CD14-positive monocyte (primary cell): Measurements from ENCODE around the gene INPP4B. TPM values are rescaled to one million over a fixed set of nuclear protein-coding genes. Genes with fewer than 3 reads are reported as not detected.

Experiments
- DNase-seq, 3 donors: peaks; one replicate each; pipeline ENCODE4 v3.0.0-alpha.2; 2011 to 2022
- H2AFZ ChIP-seq: 2 replicates; pipeline ENCODE4 v1.6.0; 2012; ENCODE audit warnings: mild to moderate bottlenecking, low read depth, low read length, inconsistent platforms; ENCODE audit not compliant: insufficient read depth, poor library complexity, severe bottlenecking
- H3K27ac ChIP-seq, 2 donors: 1 replicate in 1 of 2; 2 replicates in 1 of 2; pipeline ENCODE4 v1.5.1; 2012 to 2013; ENCODE audit warnings: low read length in 2 of 2, control low read depth in 1 of 2, inconsistent platforms in 1 of 2, low read depth in 1 of 2, mild to moderate bottlenecking in 1 of 2
- H3K27me3 ChIP-seq, 2 donors: one replicate each; pipeline versions ENCODE4 v1.6.0 to v1.6.1; 2011 to 2013; ENCODE audit warnings: low read length in 2 of 2; ENCODE audit not compliant: control insufficient read depth in 2 of 2, insufficient read depth in 2 of 2
- H3K36me3 ChIP-seq, 2 donors: replicated peaks in 1 of 2; 1 replicate in 1 of 2; 2 replicates in 1 of 2; pipeline versions ENCODE4 v1.5.1 to v1.6.1; 2012 to 2013; ENCODE audit warnings: low read length in 2 of 2, control low read depth in 1 of 2, inconsistent platforms in 1 of 2, mild to moderate bottlenecking in 1 of 2; ENCODE audit not compliant: insufficient read depth in 2 of 2, control insufficient read depth in 1 of 2
- H3K4me1 ChIP-seq, 2 donors: 1 replicate in 1 of 2; 2 replicates in 1 of 2; pipeline versions ENCODE4 v1.5.1 to v1.6.1; 2012 to 2013; ENCODE audit warnings: low read length in 2 of 2, control low read depth in 1 of 2, inconsistent platforms in 1 of 2, mild to moderate bottlenecking in 1 of 2, moderate library complexity in 1 of 2; ENCODE audit not compliant: insufficient read depth in 2 of 2, control insufficient read depth in 1 of 2
- H3K4me2 ChIP-seq: replicated peaks from 2 replicates; pipeline ENCODE3; 2012; ENCODE audit warnings: low read length, moderate library complexity, mild to moderate bottlenecking; ENCODE audit not compliant: poor library complexity, severe bottlenecking; ENCODE audit errors: extremely low read depth
- H3K4me3 ChIP-seq, 3 experiments: fragments of 200-600 bp in 1 of 3; sonication (generic) in 1 of 3; replicated peaks in 1 of 3; 1 replicate in 2 of 3; 2 replicates in 1 of 3; pipeline ENCODE4 v1.5.1; 2011 to 2013; ENCODE audit warnings: low read length in 3 of 3, mild to moderate bottlenecking in 3 of 3, control low read depth in 2 of 3, low read depth in 2 of 3, inconsistent platforms in 1 of 3, moderate library complexity in 1 of 3
- H3K79me2 ChIP-seq: 2 replicates; pipeline ENCODE4 v1.6.0; 2012; ENCODE audit warnings: mild to moderate bottlenecking, control low read depth, inconsistent platforms, low read length, moderate library complexity; ENCODE audit not compliant: insufficient read depth
- H3K9ac ChIP-seq: 2 replicates; pipeline ENCODE4 v1.6.0; 2017; ENCODE audit warnings: low read length, mild to moderate bottlenecking; ENCODE audit not compliant: insufficient read depth, poor library complexity, severe bottlenecking
- H3K9me3 ChIP-seq, 2 donors: replicated peaks in 1 of 2; 1 replicate in 1 of 2; 2 replicates in 1 of 2; pipeline versions ENCODE4 v1.5.1 to v1.6.1; 2012 to 2013; ENCODE audit warnings: low read length in 2 of 2, control low read depth in 1 of 2; ENCODE audit not compliant: control insufficient read depth in 1 of 2, insufficient read depth in 1 of 2
- H4K20me1 ChIP-seq: 2 replicates; pipeline ENCODE4 v1.6.0; 2012; ENCODE audit warnings: mild to moderate bottlenecking, low read length, control low read depth, moderate library complexity; ENCODE audit not compliant: insufficient read depth
- H3K27ac Mint-ChIP-seq, 7 donors: one replicate each; pipeline ENCODE4 v1.8.0; 2020; ENCODE audit warnings: mild to moderate bottlenecking in 7 of 7, mixed read lengths in 7 of 7, moderate library complexity in 6 of 7, inconsistent platforms in 2 of 7
- H3K27me3 Mint-ChIP-seq, 3 donors: one replicate each; pipeline ENCODE4 v1.8.0; 2021 to 2022; ENCODE audit warnings: low read depth in 3 of 3, mild to moderate bottlenecking in 3 of 3, mixed read lengths in 3 of 3, moderate library complexity in 3 of 3, inconsistent platforms in 1 of 3
- H3K36me3 Mint-ChIP-seq, 2 donors: one replicate each; pipeline ENCODE4 v1.8.0; 2020; ENCODE audit warnings: mixed read lengths in 2 of 2, inconsistent platforms in 1 of 2, mild to moderate bottlenecking in 1 of 2
- H3K4me1 Mint-ChIP-seq: one replicate; pipeline ENCODE4 v1.8.0; 2020; ENCODE audit warnings: mild to moderate bottlenecking, mixed read lengths
- H3K4me3 Mint-ChIP-seq, 2 donors: one replicate each; pipeline ENCODE4 v1.8.0; 2020; ENCODE audit warnings: mild to moderate bottlenecking in 2 of 2, mixed read lengths in 2 of 2, moderate library complexity in 1 of 2
- H3K9me3 Mint-ChIP-seq, 7 donors: one replicate each; pipeline ENCODE4 v1.8.0; 2020 to 2022; ENCODE audit warnings: mixed read lengths in 7 of 7, mild to moderate bottlenecking in 6 of 7, moderate library complexity in 6 of 7, inconsistent platforms in 2 of 7
- WGBS: methylation state at CpG from one replicate; pipeline ENCODE4 v1.1.5; 2013; ENCODE audit warnings: missing lambda C conversion rate; ENCODE audit not compliant: insufficient coverage; 5-methylcytosine and 5-hydroxymethylcytosine counted together
- intact Hi-C, 2 donors: fragments of 100-400 bp; cut with micrococcal nuclease; formaldehyde crosslinking; loops; one replicate each; pipeline versions ENCODE4 v1.15.0 to v1.15.1; 2023
- polyA plus RNA-seq, 3 donors: library from polyadenylated mRNA; depleted of rRNA in 1 of 3; unstranded in 2 of 3; stranded (reverse) in 1 of 3; fragments of 300-500 nt in 2 of 3; fragments of >200 nt in 1 of 3; fragmentation: Illumina TruSeq in 2 of 3; gene quantifications; 1 replicate in 2 of 3; 2 replicates in 1 of 3; pipeline ENCODE4 v1.2.3, GENCODE V29; 2012 to 2021
- TF ChIP-seq, protein P1 (sequence below): fragments of 200-600 bp; IDR thresholded peaks from one replicate; pipeline ENCODE4 v1.8.0; 2022; ENCODE audit warnings: antibody characterized with exemption, mild to moderate bottlenecking

Gene INPP4B
- polyA plus RNA-seq, 3 donors: 0.13 to 0.38 (median 0.22) TPM

GRCh38 chr4:142663828-142664227 is 182.3 kb downstream of the INPP4B start:
- H3K79me2 ChIP-seq: no peaks in the 10 kb centered on the region
- no peaks in the 10 kb centered on the region for H4K20me1 ChIP-seq
- WGBS: no CpG with 5 or more reads among the region's 1 CpG
- no peak overlapping the region for H3K27ac ChIP-seq
- TF ChIP-seq, protein P1, sequence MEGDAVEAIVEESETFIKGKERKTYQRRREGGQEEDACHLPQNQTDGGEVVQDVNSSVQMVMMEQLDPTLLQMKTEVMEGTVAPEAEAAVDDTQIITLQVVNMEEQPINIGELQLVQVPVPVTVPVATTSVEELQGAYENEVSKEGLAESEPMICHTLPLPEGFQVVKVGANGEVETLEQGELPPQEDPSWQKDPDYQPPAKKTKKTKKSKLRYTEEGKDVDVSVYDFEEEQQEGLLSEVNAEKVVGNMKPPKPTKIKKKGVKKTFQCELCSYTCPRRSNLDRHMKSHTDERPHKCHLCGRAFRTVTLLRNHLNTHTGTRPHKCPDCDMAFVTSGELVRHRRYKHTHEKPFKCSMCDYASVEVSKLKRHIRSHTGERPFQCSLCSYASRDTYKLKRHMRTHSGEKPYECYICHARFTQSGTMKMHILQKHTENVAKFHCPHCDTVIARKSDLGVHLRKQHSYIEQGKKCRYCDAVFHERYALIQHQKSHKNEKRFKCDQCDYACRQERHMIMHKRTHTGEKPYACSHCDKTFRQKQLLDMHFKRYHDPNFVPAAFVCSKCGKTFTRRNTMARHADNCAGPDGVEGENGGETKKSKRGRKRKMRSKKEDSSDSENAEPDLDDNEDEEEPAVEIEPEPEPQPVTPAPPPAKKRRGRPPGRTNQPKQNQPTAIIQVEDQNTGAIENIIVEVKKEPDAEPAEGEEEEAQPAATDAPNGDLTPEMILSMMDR: no peak
- no peak overlapping the region for H3K9ac ChIP-seq
- H2AFZ ChIP-seq: no peak overlapping the region
- Mint-ChIP-seq H3K36me3 (no peaks in the 10 kb centered on the region), H3K4me1 (no peaks in the 10 kb centered on the region), H3K27me3 (no peaks in the 10 kb centered on the region), H3K9me3 (peaks cover 13 to 51% (median 30%) of the 10 kb centered on the region in 7 donors), H3K4me3 (no peak overlapping the region), H3K27ac (no peak overlapping the region)
- H3K4me1 ChIP-seq: no peaks in the 10 kb centered on the region
- H3K9me3 ChIP-seq: peaks cover 27 to 32% of the 10 kb centered on the region in 2 donors
- H3K4me3 ChIP-seq: no peak overlapping the region
- intact Hi-C loops: no loop called here
- no peak overlapping the region for H3K4me2 ChIP-seq
- no peaks in the 10 kb centered on the region for H3K36me3 ChIP-seq
- no peak for DNase-seq
- no peaks in the 10 kb centered on the region for H3K27me3 ChIP-seq

- Histone ChIP-seq H2AFZ (no peak overlapping the region), H4K20me1 (no peaks in the 10 kb centered on the region), H3K27ac (no peak overlapping the region), H3K36me3 (no peaks in the 10 kb centered on the region), H3K4me3 (no peak overlapping the region), H3K4me2 (no peak overlapping the region), H3K9me3 (peaks cover 42 to 43% of the 10 kb centered on the region in 2 donors), H3K4me1 (no peaks in the 10 kb centered on the region), H3K9ac (no peak overlapping the region), H3K79me2 (no peaks in the 10 kb centered on the region), H3K27me3 (no peaks in the 10 kb centered on the region)
- intact Hi-C loops: no loop called here
- Mint-ChIP-seq H3K4me3 (no peak overlapping the region), H3K27me3 (no peaks in the 10 kb centered on the region), H3K27ac (no peak overlapping the region), H3K9me3 (peaks cover 18 to 54% (median 41%) of the 10 kb centered on the region in 7 donors), H3K4me1 (no peaks in the 10 kb centered on the region), H3K36me3 (no peaks in the 10 kb centered on the region)
- 90% methylated on average over 2 of the region's 8 CpGs for WGBS
- no peak for DNase-seq
- TF ChIP-seq, protein P1: no peak
Measured at GRCh38 chr4:142660728-142661127, 185.4 kb downstream of the INPP4B start.
